HG03520 (cell line): ENCODE measurements around the gene ZNF254.
"Not testable (repeated sequence)": the region's sequence is repeated elsewhere in the genome, so short reads cannot be mapped to it uniquely, and the experiment has no call there.

Experiments
- ATAC-seq: cut with Tn5 transposase; IDR thresholded peaks from one replicate; pipeline ENCODE4 v1.9.1; 2021; ENCODE audit warnings: mild to moderate bottlenecking, moderate library complexity; ENCODE audit not compliant: unreplicated experiment

ZNF254 gene

GRCh38 chr19:24071078-24071477 lies 15.9 kb upstream of the ZNF254 start:
- ATAC-seq, result no peak

- no peak for ATAC-seq
These were observed 14.3 kb upstream of the ZNF254 start for GRCh38 chr19:24072720-24073119.

- ATAC-seq, result no peak
These were observed 13.2 kb upstream of the ZNF254 start for GRCh38 chr19:24073807-24074206.

GRCh38 chr19:24074720-24075454 lies 12.1 kb upstream of the ZNF254 start:
- no peak for ATAC-seq

- not testable (repeated sequence) for ATAC-seq
These were observed 11.5 kb upstream of the ZNF254 start for GRCh38 chr19:24075530-24075929.

- no peak for ATAC-seq
These were observed 8.3 kb upstream of the ZNF254 start for GRCh38 chr19:24078680-24079079.

- no peak for ATAC-seq
These were observed 5.9 kb upstream of the ZNF254 start for GRCh38 chr19:24081056-24081455.

GRCh38 chr19:24098359-24098758 lies 11.4 kb downstream of the ZNF254 start:
- no peak for ATAC-seq

GRCh38 chr19:24099829-24100228 lies 12.8 kb downstream of the ZNF254 start:
- no peak for ATAC-seq

GRCh38 chr19:24100597-24100996 lies 13.6 kb downstream of the ZNF254 start:
- not testable (repeated sequence) for ATAC-seq

GRCh38 chr19:24101459-24102115 lies 14.6 kb downstream of the ZNF254 start:
- no peak for ATAC-seq

- no peak for ATAC-seq
These were observed 40.6 kb downstream of the ZNF254 start for GRCh38 chr19:24127601-24128000.

GRCh38 chr19:24140099-24140498 lies 53.1 kb downstream of the ZNF254 start:
- no peak for ATAC-seq

- ATAC-seq, result no peak
These were observed 53.6 kb downstream of the ZNF254 start for GRCh38 chr19:24140591-24140990.

GRCh38 chr19:24141612-24142011 lies 54.6 kb downstream of the ZNF254 start:
- ATAC-seq, result no peak

GRCh38 chr19:24142771-24143170 lies 55.8 kb downstream of the ZNF254 start:
- no peak for ATAC-seq

- no peak for ATAC-seq
These were observed 72.7 kb downstream of the ZNF254 start for GRCh38 chr19:24159707-24160106.

- no peak for ATAC-seq
These were observed 79.1 kb downstream of the ZNF254 start for GRCh38 chr19:24166055-24166454.

GRCh38 chr19:24173882-24174281 lies 86.9 kb downstream of the ZNF254 start:
- no peak for ATAC-seq

GRCh38 chr19:24177686-24178085 lies 90.7 kb downstream of the ZNF254 start:
- no peak for ATAC-seq

GRCh38 chr19:24178207-24178606 lies 91.2 kb downstream of the ZNF254 start:
- ATAC-seq, result no peak
